ENCODE data around the gene YY1.

Gene YY1

GRCh38 chr14:100236881-100237280, 2.1 kb upstream of the YY1 start:
- in situ Hi-C loops (cut with HindIII; ENCODE audit: low sequenced_read_pairs), result loop anchor here (5.0 kb wide), 1 partner anchor 45 kb away; no protein-coding TSS in a partner anchor
- TF ChIP-seq, protein P1, sequence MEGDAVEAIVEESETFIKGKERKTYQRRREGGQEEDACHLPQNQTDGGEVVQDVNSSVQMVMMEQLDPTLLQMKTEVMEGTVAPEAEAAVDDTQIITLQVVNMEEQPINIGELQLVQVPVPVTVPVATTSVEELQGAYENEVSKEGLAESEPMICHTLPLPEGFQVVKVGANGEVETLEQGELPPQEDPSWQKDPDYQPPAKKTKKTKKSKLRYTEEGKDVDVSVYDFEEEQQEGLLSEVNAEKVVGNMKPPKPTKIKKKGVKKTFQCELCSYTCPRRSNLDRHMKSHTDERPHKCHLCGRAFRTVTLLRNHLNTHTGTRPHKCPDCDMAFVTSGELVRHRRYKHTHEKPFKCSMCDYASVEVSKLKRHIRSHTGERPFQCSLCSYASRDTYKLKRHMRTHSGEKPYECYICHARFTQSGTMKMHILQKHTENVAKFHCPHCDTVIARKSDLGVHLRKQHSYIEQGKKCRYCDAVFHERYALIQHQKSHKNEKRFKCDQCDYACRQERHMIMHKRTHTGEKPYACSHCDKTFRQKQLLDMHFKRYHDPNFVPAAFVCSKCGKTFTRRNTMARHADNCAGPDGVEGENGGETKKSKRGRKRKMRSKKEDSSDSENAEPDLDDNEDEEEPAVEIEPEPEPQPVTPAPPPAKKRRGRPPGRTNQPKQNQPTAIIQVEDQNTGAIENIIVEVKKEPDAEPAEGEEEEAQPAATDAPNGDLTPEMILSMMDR (IDR thresholded peaks at IDR 0.05; ENCODE audit: low read depth, low read length, missing control alignments), result no peak
- DNase-seq (ENCODE audit: low read depth), result no peak
- peak overlapping the region; percentile 78 for H3K4me3 ChIP-seq (ENCODE audit: low read depth, low read length)

GRCh38 chr14:100237735-100238418, 1.1 kb upstream of the YY1 start:
- H3K4me3 ChIP-seq (ENCODE audit: low read depth, low read length), result peak overlapping the region; percentile 78
- in situ Hi-C loops (cut with HindIII; ENCODE audit: low sequenced_read_pairs), result loop anchor here (5.0 kb wide), 1 partner anchor 44 kb away; no protein-coding TSS in a partner anchor
- TF ChIP-seq, protein P1 (IDR thresholded peaks at IDR 0.05; ENCODE audit: low read depth, low read length, missing control alignments), result no peak
- DNase-seq (ENCODE audit: low read depth), result no peak

DNA sequence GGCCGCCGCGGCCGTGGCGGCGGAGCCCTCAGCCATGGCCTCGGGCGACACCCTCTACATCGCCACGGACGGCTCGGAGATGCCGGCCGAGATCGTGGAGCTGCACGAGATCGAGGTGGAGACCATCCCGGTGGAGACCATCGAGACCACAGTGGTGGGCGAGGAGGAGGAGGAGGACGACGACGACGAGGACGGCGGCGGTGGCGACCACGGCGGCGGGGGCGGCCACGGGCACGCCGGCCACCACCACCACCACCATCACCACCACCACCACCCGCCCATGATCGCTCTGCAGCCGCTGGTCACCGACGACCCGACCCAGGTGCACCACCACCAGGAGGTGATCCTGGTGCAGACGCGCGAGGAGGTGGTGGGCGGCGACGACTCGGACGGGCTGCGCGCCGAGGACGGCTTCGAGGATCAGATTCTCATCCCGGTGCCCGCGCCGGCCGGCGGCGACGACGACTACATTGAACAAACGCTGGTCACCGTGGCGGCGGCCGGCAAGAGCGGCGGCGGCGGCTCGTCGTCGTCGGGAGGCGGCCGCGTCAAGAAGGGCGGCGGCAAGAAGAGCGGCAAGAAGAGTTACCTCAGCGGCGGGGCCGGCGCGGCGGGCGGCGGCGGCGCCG, 381 bp downstream of the YY1 start:
- no peak for DNase-seq (ENCODE audit: low read depth)
- TF ChIP-seq, protein P1 (IDR thresholded peaks at IDR 0.05; ENCODE audit: low read depth, low read length, missing control alignments), result no peak
- H3K4me3 ChIP-seq (ENCODE audit: low read depth, low read length), result peak overlapping the region; percentile 84
- in situ Hi-C loops (cut with HindIII; ENCODE audit: low sequenced_read_pairs), result loop anchor here (5.0 kb wide), 1 partner anchor 43 kb away; no protein-coding TSS in a partner anchor

DNA sequence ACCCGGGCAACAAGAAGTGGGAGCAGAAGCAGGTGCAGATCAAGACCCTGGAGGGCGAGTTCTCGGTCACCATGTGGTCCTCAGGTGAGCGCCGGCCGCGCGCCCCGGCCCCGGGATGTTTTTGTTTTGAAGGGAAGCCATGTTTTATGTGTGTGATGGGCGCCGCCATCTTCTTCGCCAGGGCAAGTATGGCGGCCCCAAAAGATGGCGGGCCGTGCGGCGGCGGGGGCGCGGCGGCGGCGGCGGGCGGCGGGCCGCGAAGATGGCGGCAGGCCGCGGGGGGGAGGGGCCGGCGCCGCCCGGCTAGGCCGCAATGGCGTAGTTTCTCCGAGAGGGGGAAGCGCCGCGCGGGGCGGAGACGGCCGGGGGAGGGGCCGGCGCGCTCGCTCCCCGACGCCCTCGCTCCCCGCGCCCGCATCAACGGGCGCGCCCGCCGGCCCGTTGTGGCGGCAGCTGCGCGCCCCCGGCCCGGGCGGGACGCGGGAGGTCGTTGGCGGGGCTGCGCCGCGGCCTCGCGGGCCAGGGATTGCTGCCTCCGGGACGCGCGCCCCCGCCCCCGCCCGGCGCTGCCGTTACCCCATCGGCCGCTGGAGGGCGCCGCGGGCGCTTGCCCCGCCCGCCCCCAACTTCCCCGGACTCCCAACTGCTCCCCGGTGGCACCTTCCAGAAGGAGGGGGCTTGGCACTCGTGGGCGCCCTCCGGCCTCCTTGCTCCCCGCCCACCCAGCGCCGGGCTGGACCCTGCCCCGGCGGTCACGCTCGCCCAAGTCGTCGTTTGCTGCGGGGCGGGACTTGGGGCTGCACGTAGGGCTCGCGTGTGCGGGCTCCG, 1.1 kb downstream of the YY1 start:
- peak; percentile 34 for DNase-seq (ENCODE audit: low read depth)
- TF ChIP-seq, protein P1 (IDR thresholded peaks at IDR 0.05; ENCODE audit: low read depth, low read length, missing control alignments), result peak; percentile 44
- in situ Hi-C loops (cut with HindIII; ENCODE audit: low sequenced_read_pairs), result loop anchor here (5.0 kb wide), 1 partner anchor 42 kb away; no protein-coding TSS in a partner anchor
- peak overlapping the region; percentile 84 for H3K4me3 ChIP-seq (ENCODE audit: low read depth, low read length)

DNA sequence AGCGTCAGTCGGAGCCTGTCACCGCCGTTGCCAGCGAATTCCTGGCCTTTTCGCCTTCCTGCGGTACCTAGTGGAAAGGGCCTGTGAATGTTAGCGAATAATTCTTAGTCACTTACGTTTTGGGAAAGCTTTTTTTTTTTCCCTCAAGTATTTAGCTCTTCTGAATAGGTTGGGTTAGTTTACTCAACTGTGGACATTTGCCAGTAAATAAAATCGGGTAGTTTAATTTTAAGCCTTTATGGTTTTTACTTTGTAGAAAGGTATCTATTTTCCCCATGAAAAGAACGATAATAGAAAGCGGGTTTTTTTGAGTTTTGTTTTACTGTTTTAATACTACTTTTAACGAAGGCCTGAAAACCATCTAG, 1.7 kb downstream of the YY1 start:
- in situ Hi-C loops (cut with HindIII; ENCODE audit: low sequenced_read_pairs), result no loop called here
- H3K4me3 ChIP-seq (ENCODE audit: low read depth, low read length), result peak overlapping the region; percentile 84
- peak; percentile 90 for DNase-seq (ENCODE audit: low read depth)
- TF ChIP-seq, protein P1 (IDR thresholded peaks at IDR 0.05; ENCODE audit: low read depth, low read length, missing control alignments), result no peak

- DNase-seq (ENCODE audit: low read depth), result no peak
- H3K4me3 ChIP-seq (ENCODE audit: low read depth, low read length), result peak overlapping the region; percentile 84
- TF ChIP-seq, protein P1 (IDR thresholded peaks at IDR 0.05; ENCODE audit: low read depth, low read length, missing control alignments), result no peak
- in situ Hi-C loops (cut with HindIII; ENCODE audit: low sequenced_read_pairs), result no loop called here
These were observed 2.3 kb downstream of the YY1 start for GRCh38 chr14:100241279-100241678.

All from astrocyte of the cerebellum (primary cell).